Neuronal stem cell (in vitro differentiated cells): ENCODE data around the gene CAMK4.

Experiments used
- DNase-seq: peaks from one replicate; pipeline ENCODE4 v3.0.0-alpha.2; 2013; ENCODE audit warnings: low spot score
- H2AFZ ChIP-seq: one replicate; pipeline ENCODE4 v1.6.1; 2013; ENCODE audit warnings: mild to moderate bottlenecking, low read length, inconsistent platforms
- H2AK5ac ChIP-seq: 2 replicates; pipeline ENCODE4 v1.6.1; 2013; ENCODE audit warnings: low read depth, mild to moderate bottlenecking, inconsistent platforms, low read length, moderate library complexity, mixed read lengths
- H2BK120ac ChIP-seq: 2 replicates; pipeline ENCODE4 v1.6.1; 2013; ENCODE audit warnings: low read depth, mild to moderate bottlenecking, inconsistent platforms, low read length, moderate library complexity, mixed read lengths
- H2BK12ac ChIP-seq: one replicate; pipeline ENCODE4 v1.6.1; 2013; ENCODE audit warnings: low read length, inconsistent platforms
- H2BK15ac ChIP-seq: 2 replicates; pipeline ENCODE4 v1.6.1; 2013; ENCODE audit warnings: mild to moderate bottlenecking, low read length, inconsistent platforms, mixed read lengths
- H2BK5ac ChIP-seq: one replicate; pipeline ENCODE4 v1.6.1; 2013; ENCODE audit warnings: inconsistent platforms, mild to moderate bottlenecking, low read length, moderate library complexity
- H3K14ac ChIP-seq: one replicate; pipeline ENCODE4 v1.6.1; 2013; ENCODE audit warnings: low read length, inconsistent platforms
- H3K18ac ChIP-seq: 2 replicates; pipeline ENCODE4 v1.6.1; 2013; ENCODE audit warnings: low read length, inconsistent platforms
- H3K23ac ChIP-seq: 2 replicates; pipeline ENCODE4 v1.6.1; 2013; ENCODE audit warnings: low read depth, mild to moderate bottlenecking, mixed read lengths, low read length, inconsistent platforms; ENCODE audit not compliant: poor library complexity
- H3K27ac ChIP-seq: replicated peaks from 3 replicates; pipeline ENCODE4 v1.5.1; 2013; ENCODE audit warnings: low read length, inconsistent platforms
- H3K27me3 ChIP-seq, 3 experiments: 2 replicates each; pipeline ENCODE4 v1.6.1; 2013; ENCODE audit warnings: low read length in 3 of 3, mild to moderate bottlenecking in 2 of 3, inconsistent platforms in 1 of 3, low read depth in 1 of 3, mixed read lengths in 1 of 3, moderate library complexity in 1 of 3; ENCODE audit not compliant: control insufficient read depth in 3 of 3, insufficient read depth in 3 of 3
- H3K36me3 ChIP-seq, 2 donors: replicated peaks in 1 of 2; 2 replicates each; pipeline ENCODE4 v1.6.1; 2013; ENCODE audit warnings: low read length in 2 of 2; ENCODE audit not compliant: control insufficient read depth in 2 of 2, insufficient read depth in 2 of 2
- H3K4ac ChIP-seq: 2 replicates; pipeline ENCODE4 v1.6.1; 2013; ENCODE audit warnings: inconsistent platforms, mild to moderate bottlenecking, low read length, moderate library complexity
- H3K4me1 ChIP-seq, 2 donors: 1 replicate in 1 of 2; 2 replicates in 1 of 2; pipeline ENCODE4 v1.6.1; 2013; ENCODE audit warnings: low read length in 2 of 2, low read depth in 1 of 2; ENCODE audit not compliant: control insufficient read depth in 2 of 2, insufficient read depth in 1 of 2
- H3K4me2 ChIP-seq: one replicate; pipeline ENCODE4 v1.6.1; 2013; ENCODE audit warnings: mild to moderate bottlenecking, low read length, inconsistent platforms; ENCODE audit not compliant: insufficient read depth, poor library complexity, severe bottlenecking
- H3K4me3 ChIP-seq, 2 donors: 2 replicates each; pipeline ENCODE4 v1.5.1; 2013; ENCODE audit warnings: low read length in 2 of 2, mild to moderate bottlenecking in 2 of 2, inconsistent platforms in 1 of 2, moderate library complexity in 1 of 2
- H3K79me1 ChIP-seq: one replicate; pipeline ENCODE4 v1.6.1; 2013; ENCODE audit warnings: low read depth, mild to moderate bottlenecking, inconsistent platforms, low read length, moderate library complexity
- H3K9ac ChIP-seq: one replicate; pipeline ENCODE4 v1.6.1; 2013; ENCODE audit warnings: mild to moderate bottlenecking, low read depth, low read length, inconsistent platforms; ENCODE audit not compliant: poor library complexity
- H3K9me3 ChIP-seq, 2 donors: replicated peaks in 1 of 2; 2 replicates each; pipeline versions ENCODE3 to v1.6.1; 2013; ENCODE audit warnings: low read length in 2 of 2, mild to moderate bottlenecking in 2 of 2, inconsistent platforms in 1 of 2, low read depth in 1 of 2, mixed read lengths in 1 of 2, moderate library complexity in 1 of 2; ENCODE audit not compliant: control insufficient read depth in 2 of 2, insufficient read depth in 1 of 2
- H4K8ac ChIP-seq: one replicate; pipeline ENCODE4 v1.6.1; 2013; ENCODE audit warnings: low read depth, mild to moderate bottlenecking, inconsistent platforms, low read length, moderate library complexity
- H4K91ac ChIP-seq: one replicate; pipeline ENCODE4 v1.6.1; 2013; ENCODE audit warnings: low read length, low read depth, mild to moderate bottlenecking, inconsistent platforms; ENCODE audit not compliant: poor library complexity
- WGBS, 2 donors: extraction: QIAGEN DNeasy Blood & Tissue Kit; methylation state at CpG; one replicate each; pipeline ENCODE4 v1.1.7; 2013; ENCODE audit warnings: missing lambda C conversion rate in 2 of 2, mixed read lengths in 1 of 2; ENCODE audit not compliant: insufficient read length in 2 of 2, insufficient replicate concordance in 1 of 2; ENCODE audit errors: extremely low coverage in 2 of 2; 5-methylcytosine and 5-hydroxymethylcytosine counted together

CAMK4 gene

GRCh38 chr5:111509119-111509518, 284.9 kb downstream of the CAMK4 start:
- H2AFZ ChIP-seq = no peak overlapping the region
- no peaks in the 10 kb centered on the region for H3K9me3 ChIP-seq
- no peak overlapping the region for H4K91ac ChIP-seq
- no peak overlapping the region for H3K9ac ChIP-seq
- no peak overlapping the region for H3K4me2 ChIP-seq
- no peak overlapping the region for H2BK120ac ChIP-seq
- no peak overlapping the region for H2BK15ac ChIP-seq
- H3K4me1 ChIP-seq = peaks cover 0 to 2% of the 10 kb centered on the region in 2 donors
- no peak overlapping the region for H2BK12ac ChIP-seq
- DNase-seq = no peak
- no peaks in the 10 kb centered on the region for H3K27me3 ChIP-seq
- no peak overlapping the region for H3K23ac ChIP-seq
- H3K27ac ChIP-seq = no peak overlapping the region
- H3K4me3 ChIP-seq = no peak overlapping the region
- no peak overlapping the region for H2AK5ac ChIP-seq
- no peak overlapping the region for H3K18ac ChIP-seq
- H2BK5ac ChIP-seq = no peak overlapping the region
- peaks cover 2 to 35% of the 10 kb centered on the region in 2 donors for H3K36me3 ChIP-seq
- H3K4ac ChIP-seq = no peak overlapping the region
- no peak overlapping the region for H4K8ac ChIP-seq
- no peaks in the 10 kb centered on the region for H3K79me1 ChIP-seq
- H3K14ac ChIP-seq = no peak overlapping the region
- WGBS, 2 donors = no CpG with 5 or more reads among the region's 1 CpG

DNA sequence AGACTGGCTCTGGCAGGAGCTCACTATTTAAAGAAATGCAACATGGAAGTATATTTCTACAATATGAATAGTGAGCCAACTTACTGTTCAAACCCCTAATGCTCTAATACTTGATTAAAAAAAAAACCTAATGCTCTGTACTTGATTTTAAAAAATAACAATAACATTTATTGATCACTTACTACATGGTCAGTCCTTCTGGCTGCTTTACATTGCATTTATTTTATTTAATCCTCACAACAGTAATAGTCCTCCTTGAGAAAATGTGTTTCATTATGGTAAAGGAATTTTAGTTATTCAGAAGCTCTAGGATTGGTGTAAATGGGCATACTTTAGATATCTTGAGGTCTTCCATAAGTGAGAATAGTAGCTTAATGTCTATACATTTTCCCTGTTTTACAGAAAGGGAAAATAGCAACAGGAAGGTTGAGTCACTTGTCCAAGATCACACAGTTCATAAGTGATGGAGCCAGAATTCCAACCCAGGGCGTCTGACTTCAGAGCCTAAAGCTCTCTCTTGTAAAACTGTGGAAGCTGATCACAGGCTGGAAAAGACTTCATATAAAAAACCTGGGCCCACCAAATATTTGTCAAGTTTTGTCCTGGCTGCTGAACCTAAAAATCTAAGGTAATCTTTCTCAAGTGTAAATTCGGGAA, 287.1 kb downstream of the CAMK4 start:
- Histone ChIP-seq H3K14ac (no peak overlapping the region), H3K23ac (no peak overlapping the region)
- DNase-seq = no peak

GRCh38 chr5:111511831-111512374, 287.7 kb downstream of the CAMK4 start:
- peaks cover 0 to 8% of the 10 kb centered on the region in 2 donors for H3K36me3 ChIP-seq
- peak overlapping the region; percentile 91 to 100 for H3K4me3 ChIP-seq
- no peak overlapping the region for H2BK120ac ChIP-seq
- H2BK5ac ChIP-seq = peak overlapping the region; percentile 98
- H3K4me1 ChIP-seq = peaks cover 0 to 2% of the 10 kb centered on the region in 2 donors
- H3K23ac ChIP-seq = peak overlapping the region; percentile 99
- H2BK12ac ChIP-seq = peak overlapping the region; percentile 95
- H3K27ac ChIP-seq = peak overlapping the region; percentile 99
- no peak overlapping the region for H3K14ac ChIP-seq
- H3K4ac ChIP-seq = peak overlapping the region; percentile 17
- no peaks in the 10 kb centered on the region for H3K79me1 ChIP-seq
- peak overlapping the region; percentile 57 for H2AK5ac ChIP-seq
- peak overlapping the region; percentile 70 for H4K8ac ChIP-seq
- H3K9me3 ChIP-seq = no peaks in the 10 kb centered on the region
- no peaks in the 10 kb centered on the region for H3K27me3 ChIP-seq
- no peak overlapping the region for H2BK15ac ChIP-seq
- H4K91ac ChIP-seq = no peak overlapping the region
- peak overlapping the region; percentile 96 for H2AFZ ChIP-seq
- no CpG with 5 or more reads among the region's 32 CpGs for WGBS, 2 donors
- H3K9ac ChIP-seq = peak overlapping the region; percentile 96
- DNase-seq = no peak
- peak overlapping the region; percentile 100 for H3K18ac ChIP-seq
- peak overlapping the region; percentile 37 for H3K4me2 ChIP-seq

More for the DNA sequence above, 287.1 kb downstream of the CAMK4 start:
- peaks cover 0 to 2% of the 10 kb centered on the region in 2 donors for H3K4me1 ChIP-seq
- no peak overlapping the region for H4K8ac ChIP-seq
- no peaks in the 10 kb centered on the region for H3K27me3 ChIP-seq
- no peak overlapping the region for H3K9ac ChIP-seq
- H2AK5ac ChIP-seq = no peak overlapping the region
- no peak overlapping the region for H3K4ac ChIP-seq
- no CpG with 5 or more reads among the region's 2 CpGs for WGBS, 2 donors
- no peak overlapping the region for H4K91ac ChIP-seq
- H2BK12ac ChIP-seq = no peak overlapping the region
- H3K4me2 ChIP-seq = peak overlapping the region; percentile 37
- peak overlapping the region; percentile 99 for H3K27ac ChIP-seq
- peak overlapping the region; percentile 91 to 100 for H3K4me3 ChIP-seq
- H2BK15ac ChIP-seq = no peak overlapping the region
- H2BK5ac ChIP-seq = no peak overlapping the region
- H2AFZ ChIP-seq = peak overlapping the region; percentile 96
- no peak overlapping the region for H3K18ac ChIP-seq
- H3K36me3 ChIP-seq = peaks cover 0 to 14% of the 10 kb centered on the region in 2 donors
- H3K9me3 ChIP-seq = no peaks in the 10 kb centered on the region
- H3K79me1 ChIP-seq = no peaks in the 10 kb centered on the region
- no peak overlapping the region for H2BK120ac ChIP-seq

- Histone ChIP-seq H2AFZ (peak within 1 kb of the TSS; percentile 96), H3K14ac (no peak within 1 kb of the TSS), H3K79me1 (no peaks in the 10 kb centered on the region), H3K4me1 (peaks cover 0 to 2% of the 10 kb centered on the region in 2 donors), H4K91ac (no peak within 1 kb of the TSS), H3K4ac (peak within 1 kb of the TSS; percentile 17), H3K9me3 (no peaks in the 10 kb centered on the region), H3K27ac (peak within 1 kb of the TSS; percentile 99), H4K8ac (peak within 1 kb of the TSS; percentile 70), H3K27me3 (no peaks in the 10 kb centered on the region), H3K9ac (peak within 1 kb of the TSS; percentile 96), H2BK120ac (no peak within 1 kb of the TSS), H3K4me3 (peak within 1 kb of the TSS; percentile 91 to 100), H3K23ac (peak within 1 kb of the TSS; percentile 99), H2BK5ac (peak within 1 kb of the TSS; percentile 98), H3K18ac (peak within 1 kb of the TSS; percentile 100), H2BK15ac (no peak within 1 kb of the TSS), H3K36me3 (peaks cover 0 to 4% of the 10 kb centered on the region in 2 donors), H2AK5ac (peak within 1 kb of the TSS; percentile 57), H2BK12ac (peak within 1 kb of the TSS; percentile 95), H3K4me2 (peak within 1 kb of the TSS; percentile 58)
- WGBS, 2 donors = no CpG with 5 or more reads among the region's 41 CpGs
- peak; percentile 95 for DNase-seq
Observed at GRCh38 chr5:111512375-111513130, 288.4 kb downstream of the CAMK4 start, which contains the start of gene STARD4. TSS of gene STARD4 (minus strand) at chr5:111512535. CDS start at chr5:111507433, 5,102 bp downstream.
